ENCODE measurements around the gene ST6GALNAC6.

GRCh38 chr9:127874301-127875221 lies 24.8 kb downstream of the ST6GALNAC6 start:
- TF ChIP-seq SP1 (IDR thresholded peaks at IDR 0.05) (no peak), BHLHE40 (IDR thresholded peaks at IDR 0.05; ENCODE audit: borderline replicate concordance) (no peak), HDGF (IDR thresholded peaks at IDR 0.05; ENCODE audit: borderline replicate concordance) (no peak), FOXA1 (IDR thresholded peaks at IDR 0.05) (no peak), ZNF384 (IDR thresholded peaks at IDR 0.05) (no peak), FOXM1 (IDR thresholded peaks at IDR 0.05; ENCODE audit: borderline replicate concordance) (no peak), TARDBP (IDR thresholded peaks at IDR 0.05) (no peak), NFRKB (IDR thresholded peaks at IDR 0.05) (no peak), CTBP1 (IDR thresholded peaks at IDR 0.05; ENCODE audit: borderline replicate concordance) (no peak), ARNT (IDR thresholded peaks at IDR 0.05) (no peak)
